Kidney epithelial cell (primary cell): ENCODE data around the gene RABL2B. TPM values are rescaled to one million over a fixed set of nuclear protein-coding genes. Genes with fewer than 3 reads are reported as not detected.
"Not testable (repeated sequence)": the region's sequence is repeated elsewhere in the genome, so short reads cannot be mapped to it uniquely, and the experiment has no call there.

Experiments
- DNase-seq: peaks from one replicate; pipeline ENCODE4 v3.0.0-alpha.2; 2010; ENCODE audit warnings: low read depth
- H3K27me3 ChIP-seq: 2 replicates; pipeline ENCODE4 v1.6.0; 2011; ENCODE audit warnings: low read length; ENCODE audit not compliant: control insufficient read depth, insufficient read depth
- H3K36me3 ChIP-seq: 2 replicates; pipeline ENCODE4 v1.5.1; 2011; ENCODE audit warnings: low read length; ENCODE audit not compliant: control insufficient read depth, insufficient read depth
- H3K4me3 ChIP-seq: 2 replicates; pipeline ENCODE4 v1.5.1; 2011; ENCODE audit warnings: low read depth, mild to moderate bottlenecking, control low read depth, low read length
- total RNA-seq: library from RNA; depleted of rRNA; stranded (reverse); fragments of >200 nt; gene quantifications from 2 replicates; pipeline ENCODE4 v1.2.3, GENCODE V29; 2015
- TF ChIP-seq, protein P1 (sequence below): IDR thresholded peaks from 2 replicates; pipeline ENCODE4 v1.5.1; 2011; ENCODE audit warnings: mild to moderate bottlenecking, moderate library complexity, low read length, control low read depth, inconsistent platforms; ENCODE audit not compliant: insufficient read depth, poor library complexity, severe bottlenecking

Gene RABL2B
- total RNA-seq, 1 donor from 2014 or later, result 18.3 TPM

DNA sequence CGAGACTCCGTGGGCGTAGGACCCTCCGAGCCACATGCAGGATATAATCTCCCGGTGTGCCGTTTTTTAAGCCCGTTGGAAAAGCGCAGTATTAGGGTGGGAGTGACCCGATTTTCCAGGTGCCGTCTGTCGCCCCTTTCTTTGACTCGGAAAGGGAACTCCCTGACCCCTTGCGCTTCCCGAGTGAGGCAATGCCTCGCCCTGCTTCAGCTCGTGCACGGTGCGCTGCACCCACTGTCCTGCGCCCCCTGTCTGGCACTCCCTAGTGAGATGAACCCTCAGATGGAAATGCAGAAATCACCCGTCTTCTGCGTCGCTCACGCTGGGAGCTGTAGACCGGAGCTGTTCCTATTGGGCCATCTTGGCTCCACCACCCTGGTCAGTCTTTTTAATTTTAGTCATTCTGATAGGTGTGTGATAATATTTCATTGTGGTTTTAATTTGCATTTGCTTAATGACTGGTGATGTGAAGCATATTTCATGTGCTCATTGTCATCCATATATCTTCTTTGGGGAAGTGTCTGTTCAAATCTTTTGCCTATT, 26.4 kb downstream of the RABL2B start:
- not testable (repeated sequence) for DNase-seq
- TF ChIP-seq, protein P1, sequence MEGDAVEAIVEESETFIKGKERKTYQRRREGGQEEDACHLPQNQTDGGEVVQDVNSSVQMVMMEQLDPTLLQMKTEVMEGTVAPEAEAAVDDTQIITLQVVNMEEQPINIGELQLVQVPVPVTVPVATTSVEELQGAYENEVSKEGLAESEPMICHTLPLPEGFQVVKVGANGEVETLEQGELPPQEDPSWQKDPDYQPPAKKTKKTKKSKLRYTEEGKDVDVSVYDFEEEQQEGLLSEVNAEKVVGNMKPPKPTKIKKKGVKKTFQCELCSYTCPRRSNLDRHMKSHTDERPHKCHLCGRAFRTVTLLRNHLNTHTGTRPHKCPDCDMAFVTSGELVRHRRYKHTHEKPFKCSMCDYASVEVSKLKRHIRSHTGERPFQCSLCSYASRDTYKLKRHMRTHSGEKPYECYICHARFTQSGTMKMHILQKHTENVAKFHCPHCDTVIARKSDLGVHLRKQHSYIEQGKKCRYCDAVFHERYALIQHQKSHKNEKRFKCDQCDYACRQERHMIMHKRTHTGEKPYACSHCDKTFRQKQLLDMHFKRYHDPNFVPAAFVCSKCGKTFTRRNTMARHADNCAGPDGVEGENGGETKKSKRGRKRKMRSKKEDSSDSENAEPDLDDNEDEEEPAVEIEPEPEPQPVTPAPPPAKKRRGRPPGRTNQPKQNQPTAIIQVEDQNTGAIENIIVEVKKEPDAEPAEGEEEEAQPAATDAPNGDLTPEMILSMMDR, result peak; percentile 32

DNA sequence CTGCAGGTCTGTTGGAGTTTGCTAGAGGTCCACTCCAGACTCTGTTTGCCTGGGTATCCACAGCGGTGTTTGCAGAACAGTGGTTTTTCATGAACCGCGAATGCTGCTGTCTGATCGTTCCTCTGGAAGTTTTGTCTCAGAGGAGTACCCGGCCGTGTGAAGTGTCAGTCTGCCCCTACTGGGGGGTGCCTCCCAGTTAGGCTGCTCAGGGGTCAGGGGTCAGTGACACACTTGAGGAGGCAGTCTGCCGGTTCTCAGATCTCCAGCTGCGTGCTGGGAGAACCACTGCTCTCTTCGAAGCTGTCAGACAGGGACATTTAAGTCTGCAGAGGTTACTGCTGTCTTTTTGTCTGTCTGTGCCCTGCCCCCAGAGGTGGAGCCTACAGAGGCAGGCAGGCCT, 27.0 kb downstream of the RABL2B start:
- not testable (repeated sequence) for H3K27me3 ChIP-seq, H3K4me3 ChIP-seq

More for the DNA sequence above, 26.4 kb downstream of the RABL2B start:
- not testable (repeated sequence) for H3K27me3 ChIP-seq, H3K36me3 ChIP-seq
- peak overlapping the region; percentile 47 for H3K4me3 ChIP-seq

DNA sequence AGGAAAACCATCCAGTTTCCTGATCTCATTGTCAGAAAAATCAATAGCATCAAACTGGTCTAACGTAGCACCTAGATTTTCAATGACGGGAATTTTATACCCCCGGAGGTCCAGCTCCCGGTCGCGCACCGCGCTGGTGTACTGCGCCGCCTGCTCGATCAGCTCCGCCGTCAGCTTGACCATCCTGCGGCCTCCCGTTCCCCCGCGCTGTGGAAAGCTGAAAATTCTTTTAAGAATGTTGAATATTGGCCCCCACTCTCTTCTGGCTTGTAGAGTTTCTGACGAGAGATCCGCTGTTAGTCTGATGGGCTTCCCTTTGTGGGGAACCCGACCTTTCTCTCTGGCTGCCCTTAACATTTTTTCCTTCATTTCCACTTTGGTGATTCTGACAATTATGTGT, 28.2 kb downstream of the RABL2B start:
- not testable (repeated sequence) for DNase-seq, H3K4me3 ChIP-seq, H3K27me3 ChIP-seq

More for the DNA sequence above, 27.0 kb downstream of the RABL2B start:
- DNase-seq, H3K36me3 ChIP-seq: not testable (repeated sequence)

DNA sequence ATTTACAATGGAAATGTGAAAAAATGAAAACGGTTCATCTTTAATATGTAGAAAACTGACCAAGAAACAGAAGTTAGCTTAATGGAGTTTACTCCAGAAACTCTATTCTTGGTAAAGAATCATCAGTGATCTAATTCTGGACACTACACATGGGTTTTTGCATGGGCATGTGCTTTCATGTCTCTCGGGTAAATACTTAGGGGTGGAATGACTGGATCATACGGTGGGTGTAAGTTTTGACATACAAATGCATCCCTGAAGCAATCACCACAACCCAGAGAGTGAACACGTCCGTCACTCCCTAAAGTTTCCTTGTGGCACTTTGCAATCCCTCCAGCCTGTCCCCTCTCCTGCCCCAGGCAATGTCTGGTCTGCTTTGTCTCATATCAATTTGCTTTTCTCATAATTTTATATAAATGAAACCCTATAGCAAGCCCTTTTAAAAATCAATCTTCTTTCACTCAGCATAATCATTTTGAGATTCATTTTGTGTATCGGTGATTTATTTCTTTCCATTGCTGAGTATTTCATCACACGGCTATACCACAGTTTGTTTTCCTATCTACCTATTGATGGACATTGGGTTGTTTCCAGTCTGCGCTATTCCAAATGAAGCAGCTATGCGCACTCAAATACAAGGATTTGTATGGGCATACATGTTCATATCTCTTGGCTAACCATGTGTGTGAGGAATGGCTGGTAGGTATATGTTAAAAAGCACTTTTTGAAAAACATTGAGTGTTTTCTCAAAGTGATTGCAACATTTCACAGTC, 33.9 kb downstream of the RABL2B start:
- not testable (repeated sequence) for H3K4me3 ChIP-seq, DNase-seq, H3K27me3 ChIP-seq, H3K36me3 ChIP-seq

More for the DNA sequence above, 28.2 kb downstream of the RABL2B start:
- not testable (repeated sequence) for H3K36me3 ChIP-seq

DNA sequence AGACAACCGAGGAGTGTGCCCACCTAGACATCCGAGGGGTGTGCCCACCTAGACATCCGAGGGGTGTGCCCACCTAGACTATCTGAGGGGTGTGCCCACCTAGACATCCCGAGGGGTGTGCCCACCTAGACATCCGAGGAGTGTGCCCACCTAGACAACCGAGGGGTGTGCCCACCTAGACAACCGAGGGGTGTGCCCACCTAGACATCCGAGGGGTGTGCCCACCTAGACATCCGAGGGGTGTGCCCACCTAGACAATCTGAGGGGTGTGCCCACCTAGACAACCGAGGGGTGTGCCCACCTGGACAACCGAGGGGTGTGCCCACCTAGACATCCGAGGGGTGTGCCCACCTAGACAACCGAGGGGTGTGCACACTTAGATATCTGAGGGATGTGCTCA, 34.8 kb downstream of the RABL2B start:
- DNase-seq, H3K36me3 ChIP-seq, H3K4me3 ChIP-seq, H3K27me3 ChIP-seq: not testable (repeated sequence)

DNA sequence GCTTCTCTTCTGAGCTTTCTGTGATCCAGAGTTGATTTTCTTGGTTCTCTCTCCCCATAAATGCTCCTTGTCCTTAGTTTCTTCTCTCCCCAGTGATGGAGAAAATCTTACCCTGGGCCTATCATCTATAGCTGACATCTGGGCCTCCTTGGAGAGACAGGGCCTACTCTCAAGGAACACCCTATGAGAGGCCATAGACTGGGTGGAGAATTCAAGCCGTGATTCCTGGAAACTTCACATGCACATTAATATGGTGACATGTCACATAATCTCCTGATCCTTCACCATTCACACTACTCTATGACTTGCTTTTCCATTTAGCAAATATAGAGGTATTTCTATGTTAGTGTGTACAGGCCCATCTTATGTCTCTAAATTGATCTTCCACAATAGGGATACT, 35.9 kb downstream of the RABL2B start:
- H3K36me3 ChIP-seq, H3K27me3 ChIP-seq, H3K4me3 ChIP-seq, DNase-seq: not testable (repeated sequence)

DNA sequence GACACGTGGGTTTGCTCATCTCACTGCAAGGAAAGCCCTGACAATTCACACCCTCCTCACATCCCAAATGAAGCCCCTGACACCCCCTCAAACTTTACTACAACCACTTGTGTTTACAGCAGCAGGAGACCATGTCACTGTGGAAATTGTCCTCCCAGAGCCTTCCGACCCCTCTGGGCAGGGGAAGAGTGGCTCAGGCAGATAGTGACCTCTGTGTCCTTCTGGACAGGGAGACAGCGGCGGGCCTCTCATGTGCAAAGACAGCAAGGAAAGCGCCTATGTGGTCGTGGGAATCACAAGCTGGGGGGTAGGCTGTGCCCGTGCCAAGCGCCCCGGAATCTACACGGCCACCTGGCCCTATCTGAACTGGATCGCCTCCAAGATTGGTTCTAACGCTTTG, 39.0 kb downstream of the RABL2B start:
- H3K27me3 ChIP-seq, H3K4me3 ChIP-seq, H3K36me3 ChIP-seq, DNase-seq: not testable (repeated sequence)

DNA sequence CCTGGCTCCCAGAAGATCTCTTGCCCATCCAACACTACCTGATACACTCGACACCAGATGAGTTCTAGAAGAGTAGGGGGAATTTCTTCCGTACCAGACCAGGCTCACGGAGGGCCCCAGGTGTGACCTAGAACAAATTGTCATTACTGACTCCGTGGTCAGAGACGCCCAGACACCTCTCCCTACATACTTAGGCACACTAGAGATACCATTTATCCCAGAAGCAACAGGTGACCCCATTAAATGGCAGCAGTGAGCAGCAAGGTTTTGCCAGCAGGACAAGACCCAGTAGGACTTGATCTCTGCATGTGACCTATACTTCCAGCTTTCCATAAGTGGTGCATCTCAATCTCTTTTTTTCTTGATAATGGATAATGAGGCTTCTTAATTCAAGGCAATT, 42.7 kb downstream of the RABL2B start:
- H3K27me3 ChIP-seq, H3K4me3 ChIP-seq, H3K36me3 ChIP-seq, DNase-seq: not testable (repeated sequence)

DNA sequence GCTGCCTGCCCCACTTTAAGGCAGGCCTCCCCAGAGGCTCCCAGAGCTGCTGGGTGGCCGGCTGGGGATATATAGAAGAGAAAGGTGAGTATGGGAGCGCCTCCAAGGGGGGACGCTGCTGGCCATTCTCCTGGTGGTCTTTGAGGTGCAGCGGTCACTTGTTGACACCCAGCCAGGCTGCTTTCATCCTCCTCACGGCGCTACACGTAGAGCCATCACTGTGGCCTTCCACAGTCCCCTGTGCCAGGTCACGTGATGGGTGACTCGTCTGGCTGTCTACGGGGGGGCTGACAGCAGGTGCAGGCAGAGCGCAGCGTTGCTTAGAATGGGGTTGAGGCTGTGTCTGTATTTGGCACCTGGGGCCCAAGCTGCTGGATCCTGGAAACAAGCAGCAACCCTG, 43.5 kb downstream of the RABL2B start:
- TF ChIP-seq, protein P1, result no peak
- no peak overlapping the region for H3K4me3 ChIP-seq
- no peaks in the 10 kb centered on the region for H3K36me3 ChIP-seq
- peaks cover 11% of the 10 kb centered on the region for H3K27me3 ChIP-seq
- DNase-seq, result no peak
